Muscle of back (tissue), 11 donors: ENCODE measurements around the gene CKS2. TPM values are rescaled to one million over a fixed set of nuclear protein-coding genes. Genes with fewer than 3 reads are reported as not detected.

Source experiments
- DNase-seq, 3 donors: peaks; one replicate each; pipeline versions ENCODE4 v3.0.0 to v3.0.0-alpha.2; 2013
- polyA plus RNA-seq, 10 donors: library from polyadenylated mRNA; unstranded; fragments of 120-200 nt; gene quantifications; one replicate each; pipeline ENCODE4 v1.2.1, GENCODE V29; 2013; ENCODE audit not compliant: insufficient read length in 10 of 10

Gene CKS2
- polyA plus RNA-seq, 10 donors: 31.4 to 67.7 (median 41.0) TPM

GRCh38 chr9:89363921-89364665 is 53.1 kb downstream of the CKS2 start:
- no peak for DNase-seq

GRCh38 chr9:89364666-89365531 is 53.9 kb downstream of the CKS2 start:
- no peak for DNase-seq

- no peak for DNase-seq
These were observed 54.5 kb downstream of the CKS2 start for GRCh38 chr9:89365532-89365912.

Other genes with a start within 250 kb of the CKS2 start
- 1 to 10 TPM in 1 of 10 donors, under 1 TPM in 9; 0.48 to 1.1 (median 0.77) TPM for gene SHC3, start 132.4 kb upstream of the CKS2 start, polyA plus RNA-seq
- gene SECISBP2, start 7.3 kb downstream of the CKS2 start, polyA plus RNA-seq: 10 to 100 TPM; 24.9 to 56.7 (median 37.8) TPM
- 10 to 100 TPM; 13.7 to 24.7 (median 21.4) TPM for gene SEMA4D, start 186.9 kb downstream of the CKS2 start, polyA plus RNA-seq